Measurements from ENCODE around the gene MED28.
"Not testable (repeated sequence)": the region's sequence is repeated elsewhere in the genome, so short reads cannot be mapped to it uniquely, and the experiment has no call there.

MED28 gene

DNA sequence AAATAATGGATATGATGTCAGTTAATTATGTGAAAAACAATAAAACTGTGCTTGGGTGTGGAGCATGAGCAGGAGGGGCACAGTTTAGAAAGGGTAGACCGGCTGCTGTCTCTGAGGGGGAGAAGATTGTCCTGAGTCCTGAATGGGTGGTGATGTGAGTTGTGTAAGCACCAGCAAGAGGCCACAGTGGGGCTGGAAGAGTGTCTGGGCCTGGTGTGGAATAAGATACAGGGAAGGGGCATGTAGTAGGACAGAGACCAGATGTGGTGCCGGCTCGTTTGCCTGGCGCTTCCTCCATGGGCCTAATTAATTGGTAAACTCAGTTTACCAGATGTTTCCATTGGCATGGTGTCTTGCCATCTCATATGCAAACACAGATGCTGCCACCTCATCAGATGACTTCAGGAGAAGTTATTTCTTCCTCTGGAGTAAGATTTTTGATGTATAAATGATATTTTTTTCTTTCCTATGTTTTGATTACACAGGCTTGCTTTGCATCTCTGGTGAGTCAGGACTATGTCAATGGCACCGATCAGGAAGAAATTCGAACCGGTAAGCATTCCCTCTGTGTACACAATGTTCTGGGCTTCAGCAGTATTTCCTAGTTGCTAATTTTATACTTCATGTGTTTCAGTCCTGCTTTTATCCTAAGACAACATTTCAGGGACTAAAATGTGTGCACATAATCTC is 5.1 kb downstream of the MED28 start:
- no peak for DNase-seq

DNA sequence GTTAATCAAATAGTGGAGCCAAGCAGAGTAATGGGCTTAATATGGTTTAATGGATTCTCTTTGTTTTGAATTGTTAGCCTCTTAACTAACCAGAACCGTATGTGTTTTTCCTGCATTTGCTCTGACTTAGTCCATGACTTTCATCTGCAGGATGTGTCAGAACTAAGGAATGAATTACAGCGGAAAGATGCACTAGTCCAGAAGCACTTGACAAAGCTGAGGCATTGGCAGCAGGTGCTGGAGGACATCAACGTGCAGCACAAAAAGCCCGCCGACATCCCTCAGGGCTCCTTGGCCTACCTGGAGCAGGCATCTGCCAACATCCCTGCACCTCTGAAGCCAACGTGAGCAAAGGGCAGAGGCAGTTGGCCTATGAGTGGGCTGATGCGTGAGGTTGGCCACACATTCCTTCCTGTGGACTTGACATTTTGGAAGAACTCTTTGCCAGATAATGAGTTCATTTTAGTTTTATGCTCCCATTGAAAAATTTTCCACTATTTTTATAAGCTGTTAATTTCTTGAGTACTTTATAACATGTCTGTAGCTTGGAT is 9.1 kb downstream of the MED28 start:
- DNase-seq: no peak

DNA sequence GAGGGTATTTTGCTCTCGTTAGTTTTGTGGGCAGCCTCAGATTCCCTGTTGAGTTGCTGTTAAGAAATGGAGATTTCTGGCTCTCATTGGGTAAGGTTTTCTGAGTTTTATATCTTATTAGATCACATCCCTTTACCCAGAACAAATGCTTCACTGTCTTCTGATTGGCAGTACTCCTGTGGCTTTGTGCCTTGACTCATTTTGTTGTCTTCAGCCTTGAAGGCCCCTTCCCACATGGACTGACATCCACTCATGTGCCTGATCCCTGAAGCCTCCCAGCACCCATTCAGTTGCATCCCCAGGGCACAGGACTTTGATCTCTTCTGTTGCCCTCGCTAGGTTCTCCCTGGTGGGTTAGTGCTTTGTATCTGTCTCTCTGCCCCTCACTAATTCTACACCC is 10.4 kb downstream of the MED28 start:
- no peak for DNase-seq

GRCh38 chr4:17630228-17630627 is 15.8 kb downstream of the MED28 start:
- no peak for DNase-seq

DNA sequence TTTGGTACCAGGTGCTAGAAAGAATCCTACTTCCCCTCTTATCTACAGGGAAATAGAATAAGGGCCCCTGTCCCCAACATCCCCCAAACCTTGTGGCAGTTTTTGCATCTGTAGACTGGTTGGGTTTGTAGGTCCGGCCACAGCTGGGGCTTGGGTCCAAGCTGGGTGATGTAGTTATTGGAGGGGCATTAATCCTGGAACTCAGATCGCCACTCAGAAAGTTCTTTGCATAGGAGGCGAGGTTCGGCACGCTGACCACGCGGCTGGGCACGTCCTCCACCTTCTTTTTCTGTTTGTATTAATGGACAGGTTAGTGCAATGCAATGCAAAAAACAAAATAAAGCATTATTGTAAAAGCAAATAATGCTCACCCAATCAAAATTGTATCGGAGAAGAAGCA is 19.2 kb downstream of the MED28 start:
- DNase-seq: no peak

- no peak for DNase-seq
These were observed 20.6 kb downstream of the MED28 start for GRCh38 chr4:17635056-17635455.

- no peak for DNase-seq
These were observed 21.9 kb downstream of the MED28 start for GRCh38 chr4:17636341-17636695.

GRCh38 chr4:17636696-17637622 is 22.5 kb downstream of the MED28 start:
- DNase-seq: peak; percentile 30

DNA sequence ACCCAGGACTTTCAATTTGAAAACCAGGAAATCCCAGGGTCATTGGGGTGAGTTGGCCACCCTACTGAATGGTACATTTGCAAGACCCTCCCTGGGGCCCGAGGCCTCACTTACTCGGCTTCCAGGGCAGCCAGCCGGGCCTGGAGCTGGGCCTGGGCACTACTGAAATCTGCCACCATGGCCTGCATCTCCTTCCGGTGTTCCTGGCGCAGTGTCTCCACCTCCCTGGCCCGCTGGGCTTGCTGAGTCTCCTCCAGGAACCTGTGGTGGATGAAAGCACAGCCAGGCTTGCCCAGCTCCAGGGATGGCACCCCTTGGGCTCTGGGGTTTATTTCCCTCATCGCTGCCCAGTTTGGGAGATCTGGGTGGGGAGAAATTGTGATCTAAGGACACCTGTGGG is 24.7 kb downstream of the MED28 start:
- no peak for DNase-seq

- DNase-seq: no peak
These were observed 27.9 kb downstream of the MED28 start for GRCh38 chr4:17642398-17642783.

DNA sequence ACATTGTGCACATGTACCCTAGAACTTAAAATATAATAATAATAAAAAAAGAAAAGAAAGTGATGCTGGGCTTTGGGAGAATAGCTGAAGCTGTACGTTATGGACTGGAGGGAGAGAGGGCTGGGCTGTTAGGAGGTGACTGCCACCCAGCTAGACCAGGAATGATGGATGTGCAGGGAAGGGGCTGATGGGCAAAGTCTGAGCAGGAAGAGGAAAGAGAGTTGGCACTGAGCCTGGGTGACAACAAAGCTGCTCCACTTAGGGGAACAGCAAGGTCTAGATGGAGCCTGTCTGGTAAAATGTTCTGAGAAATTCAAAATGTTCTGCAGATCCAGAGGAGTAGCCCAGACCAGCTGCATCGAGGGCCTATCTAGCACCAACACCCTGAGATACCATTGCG is 32.3 kb downstream of the MED28 start:
- DNase-seq: peak; percentile 38

- DNase-seq: no peak
These were observed 32.9 kb downstream of the MED28 start for GRCh38 chr4:17647176-17647806.

- DNase-seq: no peak
These were observed 33.5 kb downstream of the MED28 start for GRCh38 chr4:17647927-17648326.

DNA sequence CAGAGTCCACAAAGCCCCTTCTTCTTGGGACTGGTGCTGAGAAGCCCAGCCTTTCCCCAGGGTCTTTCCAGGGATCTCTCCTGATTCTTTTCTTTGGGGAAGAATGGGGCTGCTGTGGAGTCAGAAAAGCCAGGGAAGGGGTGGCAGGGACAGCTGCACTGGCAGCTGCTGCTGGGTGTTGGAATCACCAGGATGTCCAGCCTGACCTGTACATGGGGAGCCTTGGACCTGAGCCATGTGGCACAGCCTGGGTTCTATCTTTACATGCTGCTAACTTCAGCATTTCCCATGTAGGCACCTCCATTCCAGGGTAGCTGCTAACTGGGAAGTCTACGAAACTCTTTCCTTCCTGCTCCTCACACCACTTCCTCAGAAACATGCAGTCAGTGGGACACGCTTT is 36.0 kb downstream of the MED28 start:
- no peak for DNase-seq

DNA sequence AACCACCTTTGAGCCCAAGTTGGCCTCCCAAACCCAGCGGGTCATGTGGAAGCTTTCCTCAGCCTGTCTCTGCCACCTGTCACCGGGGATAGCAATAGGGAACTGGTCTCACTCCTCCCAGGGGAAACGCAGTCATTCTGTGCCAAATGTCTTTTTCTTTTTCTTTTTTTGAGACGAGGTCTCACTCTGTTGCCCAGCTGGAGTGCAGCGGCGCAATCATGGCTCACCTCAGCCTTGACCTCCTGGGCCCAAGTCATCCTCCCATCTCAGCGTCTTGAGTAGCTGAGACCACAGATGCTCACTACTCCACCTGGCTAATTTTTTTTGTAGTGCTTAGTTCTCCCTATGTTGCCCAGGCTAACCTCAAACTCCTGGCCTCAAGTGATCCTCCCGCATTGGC is 40.3 kb downstream of the MED28 start:
- no peak for DNase-seq

- DNase-seq: no peak
These were observed 42.6 kb downstream of the MED28 start for GRCh38 chr4:17657090-17657489.

DNA sequence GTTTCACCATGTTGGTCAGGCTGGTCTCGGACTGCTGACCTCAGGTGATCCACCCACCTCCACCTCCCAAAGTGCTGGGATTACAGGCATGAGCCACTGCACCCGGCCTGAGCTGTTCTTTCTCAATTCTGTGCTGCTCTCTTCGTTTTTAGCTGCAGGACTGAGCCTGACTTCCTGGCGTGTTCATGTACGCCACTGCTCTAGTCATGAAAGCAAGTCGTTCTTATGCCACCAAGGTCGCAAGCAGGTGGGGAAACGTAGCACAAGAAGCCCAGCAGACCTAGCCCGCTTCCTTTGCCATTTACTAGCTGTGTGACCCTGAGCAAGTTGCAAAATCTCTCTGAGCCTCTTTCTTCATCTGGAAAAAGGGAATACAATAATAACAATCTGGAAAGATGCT is 43.4 kb downstream of the MED28 start:
- DNase-seq: no peak

- not testable (repeated sequence) for DNase-seq
These were observed 44.8 kb downstream of the MED28 start for GRCh38 chr4:17659196-17659595.

DNA sequence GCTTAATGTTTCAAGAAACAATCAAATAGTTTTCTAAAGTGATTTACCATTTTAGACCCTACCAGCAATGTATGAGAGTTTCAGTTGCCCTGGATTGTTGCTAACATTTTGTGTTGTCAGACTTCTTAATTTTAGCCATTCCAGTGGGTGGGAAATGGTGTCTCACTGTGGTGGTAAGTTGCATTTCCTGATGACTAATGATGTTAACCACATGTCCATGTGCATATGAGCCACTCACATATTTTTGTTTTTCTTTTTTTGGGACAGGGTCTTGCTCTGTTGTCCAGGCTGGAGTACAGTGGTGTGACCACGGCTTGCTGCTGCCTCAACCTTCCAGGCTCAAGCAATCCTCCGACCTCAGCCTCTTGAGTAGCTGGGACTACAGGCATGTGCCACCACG is 48.3 kb downstream of the MED28 start:
- DNase-seq: no peak

DNA sequence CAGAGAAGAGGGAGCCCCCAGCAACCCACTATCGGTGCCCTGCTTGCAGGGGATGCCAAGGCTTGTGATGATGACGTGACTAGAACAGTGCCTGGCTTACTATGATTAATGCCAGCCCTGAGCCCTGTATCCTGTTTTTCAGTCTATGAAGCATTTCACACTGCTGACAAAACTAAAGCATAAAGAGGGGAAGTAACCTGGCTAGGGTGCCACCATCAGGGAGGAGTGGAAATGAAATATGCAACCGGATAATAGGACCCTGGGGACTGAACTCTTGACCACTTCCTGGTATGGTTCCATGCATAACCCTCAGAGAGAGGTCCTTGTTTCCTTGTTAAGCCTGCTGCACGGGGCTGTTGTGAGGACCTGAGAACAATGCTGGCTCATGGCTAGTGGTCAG is 50.3 kb downstream of the MED28 start:
- DNase-seq: no peak

DNA sequence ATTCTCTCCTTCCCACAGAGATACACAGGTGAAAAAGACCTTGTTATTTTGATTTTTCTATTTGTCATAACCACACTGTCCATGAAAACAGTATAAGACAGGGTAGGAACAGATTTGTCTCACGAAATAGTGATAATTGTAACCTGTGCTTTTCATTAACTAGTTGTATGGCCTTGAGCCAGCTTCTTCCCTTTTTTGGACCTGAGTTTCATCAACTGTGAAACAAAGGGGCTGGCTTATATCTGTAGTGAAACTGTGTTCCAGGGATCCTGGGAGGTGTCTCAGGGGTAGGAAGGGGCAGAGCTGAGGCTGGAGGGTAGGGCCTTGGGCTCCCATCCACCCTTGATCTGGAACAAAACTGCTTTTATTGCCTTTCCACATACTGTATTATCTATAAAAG is 50.9 kb downstream of the MED28 start:
- no peak for DNase-seq

DNA sequence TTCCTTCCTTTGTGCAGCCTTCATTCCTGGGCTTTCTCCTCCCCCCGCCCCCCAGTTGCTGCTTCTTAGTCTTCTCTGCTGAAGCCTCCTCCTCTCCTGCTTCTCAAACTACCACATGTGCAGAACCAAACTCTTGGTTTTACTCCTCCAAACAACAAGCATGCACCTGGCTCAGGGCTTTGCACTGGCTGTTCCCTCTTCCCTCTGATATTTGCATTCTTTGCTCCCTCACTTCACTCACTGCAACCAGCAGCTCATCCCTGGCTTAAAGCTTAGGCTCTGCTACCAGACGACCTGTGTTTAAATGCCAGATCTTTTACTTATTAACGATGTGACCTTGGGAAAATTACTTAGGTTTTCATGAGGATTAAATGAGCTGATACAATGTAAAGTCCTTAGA is 51.4 kb downstream of the MED28 start:
- no peak for DNase-seq

DNA sequence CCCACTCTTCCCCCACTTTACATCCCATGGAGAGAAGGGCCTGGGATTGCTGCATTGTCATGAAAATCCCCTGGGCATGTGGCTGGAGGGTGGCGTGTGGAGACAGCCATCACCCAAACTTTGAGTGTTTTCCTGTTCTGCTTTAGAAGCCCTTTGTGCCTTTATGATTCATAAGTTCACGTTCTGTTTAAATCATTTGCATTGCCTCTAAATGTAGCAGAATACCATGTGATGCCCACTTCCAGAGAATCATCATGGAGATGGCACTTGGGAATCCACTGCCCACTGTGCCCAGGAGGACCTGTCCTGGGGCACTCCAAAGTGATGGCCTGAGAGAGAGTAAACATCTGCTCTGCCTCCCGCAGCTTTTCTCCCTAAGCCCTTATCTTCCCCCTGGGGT is 52.8 kb downstream of the MED28 start:
- no peak for DNase-seq
